ENCODE data around the gene ASF1B.
A peak's percentile ranks its signal among the peaks of the same experiment; 100 is the strongest.

The ASF1B gene

GRCh38 chr19:14135985-14136508 lies 342 bp downstream of the ASF1B start:
- DNase-seq (ENCODE audit: low read depth): no peak

DNA sequence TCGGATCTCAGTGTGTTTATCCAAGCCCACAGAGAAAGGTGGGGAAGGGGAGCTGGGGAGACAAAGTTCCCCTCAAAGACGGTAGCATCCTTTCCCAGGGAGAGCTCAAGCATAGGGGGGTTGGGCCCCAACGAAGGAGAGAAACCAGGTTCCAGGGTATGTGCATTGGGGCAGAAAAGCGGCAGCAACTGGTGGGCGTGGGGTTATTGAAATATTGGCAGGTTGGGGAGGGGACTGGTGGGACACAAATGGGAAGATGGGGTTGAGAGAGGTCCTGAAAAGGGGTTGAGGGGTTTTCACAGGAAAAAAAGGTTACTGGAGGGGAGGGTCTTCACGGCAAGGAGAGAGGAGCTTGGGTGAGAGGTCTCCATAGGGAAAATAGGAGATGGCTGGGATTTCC lies 1.0 kb downstream of the ASF1B start:
- DNase-seq (ENCODE audit: low read depth): no peak

GRCh38 chr19:14127929-14128509 lies 8.4 kb downstream of the ASF1B start:
- no peak for DNase-seq (ENCODE audit: low read depth)

DNA sequence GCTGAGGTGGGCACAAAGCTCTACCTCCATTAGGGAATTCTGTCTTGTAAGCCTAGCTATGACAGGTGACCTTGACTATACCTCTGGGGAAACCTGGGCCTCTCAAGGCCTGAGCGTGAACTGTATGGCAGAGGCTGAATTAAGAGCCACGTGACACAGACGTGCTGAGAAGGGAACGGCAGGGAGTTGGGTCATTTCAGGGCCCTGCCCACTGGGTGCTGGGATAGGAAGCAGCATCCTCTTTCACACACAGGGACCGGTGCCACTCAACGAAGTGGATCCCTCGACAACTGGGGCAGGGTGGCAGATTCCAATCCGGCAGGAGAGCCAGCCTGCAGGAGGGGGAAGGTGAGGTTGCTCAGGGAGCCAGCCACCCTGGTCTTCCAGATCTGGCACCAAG lies 9.2 kb downstream of the ASF1B start:
- DNase-seq (ENCODE audit: low read depth): no peak

- DNase-seq (ENCODE audit: low read depth): no peak
Observed at GRCh38 chr19:14122924-14123323, 13.5 kb downstream of the ASF1B start.

DNA sequence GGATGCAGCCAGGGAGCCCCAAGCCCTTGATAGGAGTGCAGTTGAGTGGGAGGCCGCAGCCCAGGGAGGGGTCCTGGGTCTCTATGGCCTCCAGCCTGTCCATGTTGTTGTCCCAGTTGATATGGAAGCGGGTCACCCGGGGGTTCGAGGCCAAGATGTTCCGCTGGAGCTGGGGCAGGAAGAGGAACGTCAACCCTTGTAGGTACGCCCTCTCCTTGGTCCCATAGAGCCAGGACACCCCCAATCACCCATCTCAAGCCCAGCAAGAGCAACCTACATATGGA lies 15.9 kb downstream of the ASF1B start:
- no peak for DNase-seq (ENCODE audit: low read depth)

DNA sequence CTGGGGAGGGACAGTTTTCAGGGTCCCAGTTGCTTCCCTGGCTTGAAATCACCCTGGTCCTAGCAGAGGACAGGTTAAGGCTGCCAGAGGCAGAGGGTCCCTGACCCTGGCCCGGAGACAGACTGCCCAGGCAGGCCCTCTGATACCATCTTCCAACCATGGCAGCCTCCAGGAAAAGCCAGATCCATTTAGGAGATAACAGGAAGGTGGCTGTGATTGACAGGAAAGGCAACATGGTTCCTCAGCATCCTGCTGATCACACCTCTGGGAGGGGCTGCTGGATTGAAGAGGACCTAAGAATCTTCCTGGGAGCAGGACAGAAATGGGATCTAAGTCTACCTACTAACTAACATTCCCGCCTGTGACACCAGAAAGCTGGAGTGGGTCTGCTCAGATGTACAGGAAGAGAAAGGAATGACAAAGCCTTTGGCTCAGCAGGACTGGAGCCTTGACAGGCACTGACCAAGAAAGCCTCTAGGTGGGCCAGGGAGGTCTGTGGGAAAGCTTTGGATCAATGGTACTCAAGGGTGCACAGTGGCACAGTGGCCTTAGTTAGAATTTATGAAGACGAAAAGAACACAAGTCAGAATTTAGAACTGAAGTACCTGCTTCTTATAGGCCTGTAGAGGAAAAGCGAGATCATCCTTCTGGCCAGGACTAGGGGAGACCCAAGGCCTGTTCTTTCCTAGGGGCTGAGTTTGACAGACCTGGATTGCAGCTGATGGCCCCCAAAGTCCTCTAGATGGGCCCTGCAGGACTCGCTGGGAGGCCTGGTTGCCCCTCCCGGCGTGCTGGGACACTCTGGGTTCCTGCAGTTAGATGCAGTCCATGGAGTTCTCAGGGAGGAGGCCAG lies 16.5 kb downstream of the ASF1B start:
- no peak for DNase-seq (ENCODE audit: low read depth)

GRCh38 chr19:14119146-14119545 lies 17.2 kb downstream of the ASF1B start:
- no peak for DNase-seq (ENCODE audit: low read depth)

GRCh38 chr19:14118165-14119051 lies 18.0 kb downstream of the ASF1B start:
- DNase-seq (ENCODE audit: low read depth): no peak

GRCh38 chr19:14117668-14118164 lies 18.7 kb downstream of the ASF1B start, which contains the start of gene PRKACA:
PRKACA (minus strand) TSS chr19:14117762; CDS start chr19:14117547, 215 bp downstream.
- peak; percentile 87 for DNase-seq (ENCODE audit: low read depth)

- DNase-seq (ENCODE audit: low read depth): no peak
Observed at GRCh38 chr19:14116918-14117578, 19.3 kb downstream of the ASF1B start.

- no peak for DNase-seq (ENCODE audit: low read depth)
Observed at GRCh38 chr19:14116525-14116917, 19.9 kb downstream of the ASF1B start.

GRCh38 chr19:14115756-14116155 lies 20.6 kb downstream of the ASF1B start:
- no peak for DNase-seq (ENCODE audit: low read depth)

DNA sequence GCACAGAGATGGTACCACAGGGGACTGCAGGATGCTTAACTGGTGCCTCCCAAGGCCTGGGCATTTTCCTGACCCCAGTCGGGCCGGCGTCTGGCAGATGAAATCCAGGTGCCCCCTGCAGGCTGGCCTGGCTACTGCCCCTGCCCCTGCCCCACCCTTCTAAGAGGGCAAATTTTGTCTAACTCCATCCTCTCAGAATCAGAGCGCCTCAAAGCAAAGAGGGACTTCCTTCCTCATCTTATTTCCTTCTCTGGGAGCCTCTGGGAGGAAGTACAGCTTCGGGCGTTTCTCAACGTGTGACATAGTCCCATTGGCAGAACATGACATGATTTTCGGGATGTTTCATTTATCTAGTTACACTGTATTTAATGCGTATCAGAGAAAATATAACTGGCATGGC lies 21.5 kb downstream of the ASF1B start:
- DNase-seq (ENCODE audit: low read depth): no peak

GRCh38 chr19:14114439-14114838 lies 21.9 kb downstream of the ASF1B start:
- DNase-seq (ENCODE audit: low read depth): no peak

DNA sequence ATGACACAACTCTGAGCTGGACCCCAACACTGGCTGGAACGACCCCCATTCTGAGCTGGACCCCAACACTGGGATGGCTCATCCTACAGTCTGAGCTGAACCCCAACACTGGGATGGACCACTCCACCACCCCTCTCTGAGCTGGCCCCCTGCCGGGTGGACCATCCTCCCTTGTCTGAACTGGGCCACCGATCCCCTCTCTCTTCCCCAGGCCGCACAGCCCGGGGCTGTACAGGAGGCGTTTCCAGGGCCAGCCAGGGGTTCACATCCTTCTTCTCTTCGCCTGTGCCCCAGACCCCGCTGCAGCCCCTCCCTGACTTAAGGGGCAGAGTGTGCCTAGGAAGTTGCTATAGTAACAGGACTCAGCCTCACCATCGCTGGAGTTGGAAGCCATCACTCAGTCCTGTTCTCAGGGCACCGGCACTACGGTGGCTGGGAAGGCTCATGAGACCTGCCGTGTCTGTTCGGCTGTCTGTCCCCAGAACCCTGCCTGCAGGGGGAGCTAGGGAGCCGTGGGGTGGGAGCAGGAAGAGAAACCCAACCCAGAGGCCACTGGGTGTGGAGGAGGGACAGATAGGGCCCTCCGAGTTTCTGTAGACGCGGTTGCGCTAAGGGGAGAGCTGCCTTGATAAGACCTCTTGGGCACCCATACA lies 22.5 kb downstream of the ASF1B start:
- DNase-seq (ENCODE audit: low read depth): no peak

- no peak for DNase-seq (ENCODE audit: low read depth)
Observed at GRCh38 chr19:14112809-14113385, 23.5 kb downstream of the ASF1B start.

- no peak for DNase-seq (ENCODE audit: low read depth)
Observed at GRCh38 chr19:14112051-14112808, 24.2 kb downstream of the ASF1B start.

- DNase-seq (ENCODE audit: low read depth): no peak
Observed at GRCh38 chr19:14111486-14111885, 24.9 kb downstream of the ASF1B start.

GRCh38 chr19:14110650-14111049 lies 25.7 kb downstream of the ASF1B start:
- DNase-seq (ENCODE audit: low read depth): no peak
